Lower leg skin (tissue), 4 donors: ENCODE results near the gene JAM3. TPM values are rescaled to one million over a fixed set of nuclear protein-coding genes. Genes with fewer than 3 reads are reported as not detected.

ENCODE experiments used
- DNase-seq, 2 donors: peaks; one replicate each; pipeline ENCODE4 v3.0.0-alpha.2; 2019; ENCODE audit warnings: low spot score in 2 of 2
- H3K4me3 ChIP-seq: fragments of 200-600 bp; sonication (generic); 2 replicates; pipeline ENCODE4 v1.5.1; 2017; ENCODE audit warnings: mild to moderate bottlenecking, low read depth; ENCODE audit not compliant: poor library complexity, severe bottlenecking
- POLR2A ChIP-seq, 2 donors: fragments of 450-650 bp; IDR thresholded peaks; one replicate each; pipeline ENCODE4 v1.6.1; 2016 to 2017; ENCODE audit warnings: antibody characterized with exemption in 2 of 2, mild to moderate bottlenecking in 1 of 2, moderate library complexity in 1 of 2
- WGBS, 2 donors: methylation state at CpG; one replicate each; pipeline ENCODE4 v1.1.5; 2018; 5-methylcytosine and 5-hydroxymethylcytosine counted together
- intact Hi-C: fragments of 100-400 bp; cut with DNase I; formaldehyde crosslinking; loops from one replicate; pipeline ENCODE4 v1.15.0; 2023; ENCODE audit warnings: low total_unique reads
- total RNA-seq, 4 donors: library from RNA; depleted of rRNA; stranded (reverse); fragments of >200 nt; gene quantifications; one replicate each; pipeline ENCODE4 v1.1.0, GENCODE V29; 2016
- TF ChIP-seq, protein P1 (sequence below), 3 donors: fragments of 450-650 bp; IDR thresholded peaks; one replicate each; pipeline ENCODE4 v1.5.1; 2016; ENCODE audit warnings: antibody characterized with exemption in 3 of 3, mild to moderate bottlenecking in 3 of 3, moderate library complexity in 2 of 3

The JAM3 gene
- total RNA-seq, 4 donors from 2014 or later: 12.8 to 22.4 (median 15.1) TPM

DNA sequence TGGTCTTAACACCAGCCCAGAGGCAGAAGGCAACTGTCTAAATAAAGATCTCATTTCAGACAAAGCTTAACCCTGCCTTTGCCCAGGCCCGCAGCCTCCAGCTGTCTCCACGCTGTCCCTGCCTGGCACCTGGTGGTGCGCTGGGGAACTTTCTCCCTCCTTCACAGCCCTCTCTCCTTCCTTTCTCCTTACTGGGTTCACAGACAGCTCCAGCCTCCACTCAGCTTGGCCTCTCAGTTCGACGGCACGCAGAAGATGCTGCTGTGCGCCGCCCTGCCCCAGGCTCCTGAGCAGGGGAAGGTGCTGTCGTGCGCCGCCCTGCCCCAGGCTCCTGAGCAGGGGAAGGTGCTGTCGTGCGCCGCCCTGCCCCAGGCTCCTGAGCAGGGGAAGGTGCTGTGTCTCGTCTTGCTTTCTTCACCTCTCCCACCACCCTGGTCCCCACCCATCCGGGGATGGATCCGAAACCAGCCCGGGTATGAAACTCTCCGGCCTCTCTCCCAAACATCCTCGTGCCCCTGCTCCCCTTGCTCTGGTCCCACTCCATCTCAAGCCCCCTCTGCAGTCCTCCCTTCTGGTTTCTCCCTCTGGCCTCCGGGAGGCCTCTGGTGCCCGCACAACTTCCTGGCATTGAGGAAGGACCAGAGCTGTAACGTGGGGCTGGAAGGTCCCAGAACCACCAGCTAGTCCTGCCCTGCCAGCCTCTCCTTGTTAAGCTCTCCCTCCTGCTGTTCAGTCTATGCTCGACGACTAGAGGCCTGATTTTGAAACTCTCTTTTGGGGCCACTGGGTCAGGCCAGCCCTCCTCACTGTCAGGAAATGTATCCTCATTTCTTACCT, 22.9 kb upstream of the JAM3 start:
- DNase-seq: no peak
- intact Hi-C loops: no loop called here
- TF ChIP-seq, protein P1, sequence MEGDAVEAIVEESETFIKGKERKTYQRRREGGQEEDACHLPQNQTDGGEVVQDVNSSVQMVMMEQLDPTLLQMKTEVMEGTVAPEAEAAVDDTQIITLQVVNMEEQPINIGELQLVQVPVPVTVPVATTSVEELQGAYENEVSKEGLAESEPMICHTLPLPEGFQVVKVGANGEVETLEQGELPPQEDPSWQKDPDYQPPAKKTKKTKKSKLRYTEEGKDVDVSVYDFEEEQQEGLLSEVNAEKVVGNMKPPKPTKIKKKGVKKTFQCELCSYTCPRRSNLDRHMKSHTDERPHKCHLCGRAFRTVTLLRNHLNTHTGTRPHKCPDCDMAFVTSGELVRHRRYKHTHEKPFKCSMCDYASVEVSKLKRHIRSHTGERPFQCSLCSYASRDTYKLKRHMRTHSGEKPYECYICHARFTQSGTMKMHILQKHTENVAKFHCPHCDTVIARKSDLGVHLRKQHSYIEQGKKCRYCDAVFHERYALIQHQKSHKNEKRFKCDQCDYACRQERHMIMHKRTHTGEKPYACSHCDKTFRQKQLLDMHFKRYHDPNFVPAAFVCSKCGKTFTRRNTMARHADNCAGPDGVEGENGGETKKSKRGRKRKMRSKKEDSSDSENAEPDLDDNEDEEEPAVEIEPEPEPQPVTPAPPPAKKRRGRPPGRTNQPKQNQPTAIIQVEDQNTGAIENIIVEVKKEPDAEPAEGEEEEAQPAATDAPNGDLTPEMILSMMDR (IDR thresholded peaks at IDR 0.05): no peak
- no peak for TF ChIP-seq POLR2A (IDR thresholded peaks at IDR 0.05)
- WGBS, 2 donors: 48 to 52% methylated on average over 24 to 25 of the region's 25 CpGs
- no peak overlapping the region for H3K4me3 ChIP-seq

DNA sequence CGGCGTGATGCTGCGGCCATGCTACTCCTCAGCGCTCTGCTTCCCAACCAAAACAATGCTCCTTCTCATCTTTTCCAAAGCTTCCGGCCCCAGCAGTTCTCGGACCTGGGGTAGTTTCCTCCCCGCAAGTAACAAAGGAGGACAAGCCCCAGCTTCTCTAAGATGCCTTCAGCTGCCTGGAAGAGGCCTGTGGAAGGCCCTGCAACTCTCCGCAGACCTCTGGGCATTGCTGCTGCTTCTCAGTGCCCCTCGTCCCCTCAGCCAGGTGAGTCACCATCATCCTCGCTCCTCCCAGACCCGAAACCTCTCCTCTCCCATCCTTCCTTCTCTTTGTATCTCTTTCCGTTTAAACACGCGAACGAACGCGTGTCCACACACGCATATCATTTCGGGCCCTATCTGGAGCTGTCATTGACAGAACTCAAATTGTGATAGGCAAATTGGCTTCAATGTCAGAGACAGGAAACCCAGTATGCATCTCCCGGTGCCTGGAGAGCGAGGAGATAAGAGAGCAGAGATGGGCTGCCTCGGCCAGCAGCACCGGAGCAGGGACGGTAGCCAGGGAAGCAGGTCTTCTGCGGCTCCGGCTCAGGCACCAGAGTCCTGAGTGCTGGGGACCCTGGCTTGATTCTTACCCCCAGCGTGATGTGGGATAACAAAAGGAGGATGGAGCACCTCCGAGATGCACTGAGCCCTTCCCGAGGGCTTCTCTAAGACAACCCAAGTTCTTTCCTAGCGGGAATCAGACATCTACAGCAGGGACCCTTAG, 22.0 kb upstream of the JAM3 start:
- TF ChIP-seq, protein P1 (IDR thresholded peaks at IDR 0.05): no peak
- no peak for TF ChIP-seq POLR2A (IDR thresholded peaks at IDR 0.05)
- intact Hi-C loops: no loop called here
- WGBS, 2 donors: 55 to 57% methylated on average over 30 of the region's 30 CpGs
- no peak overlapping the region for H3K4me3 ChIP-seq
- peak in 1 of 2 donors; percentile 82 for DNase-seq

DNA sequence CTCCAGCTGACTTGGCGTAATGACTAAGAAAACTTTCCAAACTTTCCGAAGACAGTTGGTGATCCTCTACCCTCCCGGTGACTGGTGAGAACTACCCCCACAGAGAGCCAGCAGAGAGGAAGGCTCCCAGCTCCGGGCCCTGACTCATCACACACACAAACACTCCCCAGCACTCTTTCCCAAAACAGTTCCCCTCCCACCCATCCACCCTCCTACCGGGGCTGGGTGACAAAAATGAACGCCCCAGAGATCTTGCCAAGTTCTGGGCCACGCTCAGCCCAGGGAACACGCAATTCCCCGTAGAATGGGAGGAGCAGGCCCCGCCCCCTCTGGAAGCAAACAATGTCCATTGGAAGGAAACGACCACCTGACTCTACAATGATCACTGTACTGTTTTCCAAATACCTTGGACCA, 21.3 kb upstream of the JAM3 start:
- WGBS, 2 donors: 15 to 35% methylated on average over 11 of the region's 11 CpGs
- DNase-seq: peak; percentile 79 to 95
- intact Hi-C loops: no loop called here
- no peak overlapping the region for H3K4me3 ChIP-seq
- no peak for TF ChIP-seq POLR2A (IDR thresholded peaks at IDR 0.05)
- TF ChIP-seq, protein P1 (IDR thresholded peaks at IDR 0.05): no peak

DNA sequence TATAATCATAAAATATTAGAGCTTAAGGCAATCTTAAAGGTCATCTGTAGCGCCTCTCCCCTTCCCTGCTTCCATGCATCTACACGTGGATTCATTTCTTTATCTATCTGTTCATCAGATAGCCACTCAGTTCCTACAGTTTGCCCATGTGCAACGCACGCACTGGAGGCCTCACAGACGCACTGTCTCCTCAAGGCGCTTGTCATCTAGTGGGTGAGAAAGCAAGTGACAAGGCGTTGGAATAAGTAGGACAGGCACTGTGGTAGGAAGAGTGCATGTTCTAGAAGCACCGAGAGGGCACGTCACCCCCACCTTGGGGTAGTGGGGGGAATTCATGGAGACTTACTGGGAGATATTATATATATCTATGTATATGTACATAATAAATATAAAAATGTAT, 20.8 kb upstream of the JAM3 start:
- no peak overlapping the region for H3K4me3 ChIP-seq
- intact Hi-C loops: no loop called here
- DNase-seq: peak in 1 of 2 donors; percentile 57
- TF ChIP-seq POLR2A (IDR thresholded peaks at IDR 0.05): no peak
- TF ChIP-seq, protein P1 (IDR thresholded peaks at IDR 0.05): no peak
- 65 to 68% methylated on average over 9 of the region's 9 CpGs for WGBS, 2 donors

DNA sequence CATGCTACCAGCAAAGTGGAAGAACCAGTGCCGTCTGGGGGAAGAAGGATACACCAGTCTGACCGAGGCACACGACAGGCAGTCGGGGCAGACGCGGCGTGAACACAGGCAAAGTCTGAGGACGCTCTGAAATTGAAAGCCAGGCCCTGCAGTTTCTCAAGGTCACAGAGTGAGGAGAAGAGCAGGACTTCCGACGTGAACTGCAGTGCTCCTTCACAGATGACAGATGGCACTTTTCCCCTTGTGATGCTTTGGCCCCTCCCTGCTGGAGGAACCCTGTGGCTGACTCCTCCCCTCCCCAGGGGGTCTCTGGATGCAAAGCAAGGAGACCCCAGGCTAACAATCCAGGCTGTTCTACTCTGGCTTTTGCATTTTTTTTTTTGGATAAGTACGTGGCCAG, 19.6 kb upstream of the JAM3 start:
- H3K4me3 ChIP-seq: no peak overlapping the region
- DNase-seq: peak in 1 of 2 donors; percentile 77
- intact Hi-C loops: no loop called here
- WGBS, 2 donors: 58 to 63% methylated on average over 11 of the region's 11 CpGs
- TF ChIP-seq, protein P1 (IDR thresholded peaks at IDR 0.05): no peak
- TF ChIP-seq POLR2A (IDR thresholded peaks at IDR 0.05): no peak
